DOHH2 (cell line): ENCODE measurements around the gene MAGI1.

ENCODE experiments used
- CTCF ChIP-seq: fragments of 200-600 bp; sonication (generic); IDR thresholded peaks from one replicate; pipeline ENCODE4 v1.5.1; 2014; ENCODE audit warnings: antibody characterized with exemption, mild to moderate bottlenecking, low read depth, low read length; ENCODE audit not compliant: poor library complexity, severe bottlenecking
- EZH2phosphoT487 ChIP-seq: fragments of 200-600 bp; sonication (generic); IDR thresholded peaks from 2 replicates; pipeline ENCODE4 v1.6.1; 2017; ENCODE audit warnings: borderline replicate concordance, mild to moderate bottlenecking, antibody characterized with exemption, low read length, moderate library complexity, mixed read lengths

- no peak for TF ChIP-seq CTCF
- no peak for TF ChIP-seq EZH2phosphoT487
These were observed 24.7 kb downstream of the MAGI1 start for GRCh38 chr3:66014056-66014455.
